ENCODE data around the gene TUSC7.

TUSC7 gene

DNA sequence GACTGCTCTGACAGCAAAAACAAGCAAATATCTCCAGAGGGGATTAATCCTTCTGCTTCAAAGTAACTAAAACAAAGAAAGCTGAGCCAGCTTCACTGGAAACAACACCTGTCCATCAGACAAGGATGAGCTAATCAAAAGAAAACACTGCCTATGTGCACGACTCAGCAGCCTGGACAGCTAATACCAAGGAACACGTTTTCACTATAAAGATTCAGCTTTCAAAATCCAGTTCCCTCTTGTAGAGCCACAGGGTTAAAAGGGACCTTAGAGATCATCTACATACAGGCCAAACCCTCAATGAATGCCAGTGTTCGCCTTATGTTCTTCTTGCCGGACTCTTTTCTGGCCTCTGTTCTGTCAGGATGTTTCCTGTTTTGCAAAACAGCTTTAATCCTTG is 6.9 kb downstream of the TUSC7 start (continued):
- TF ChIP-seq, protein P1, sequence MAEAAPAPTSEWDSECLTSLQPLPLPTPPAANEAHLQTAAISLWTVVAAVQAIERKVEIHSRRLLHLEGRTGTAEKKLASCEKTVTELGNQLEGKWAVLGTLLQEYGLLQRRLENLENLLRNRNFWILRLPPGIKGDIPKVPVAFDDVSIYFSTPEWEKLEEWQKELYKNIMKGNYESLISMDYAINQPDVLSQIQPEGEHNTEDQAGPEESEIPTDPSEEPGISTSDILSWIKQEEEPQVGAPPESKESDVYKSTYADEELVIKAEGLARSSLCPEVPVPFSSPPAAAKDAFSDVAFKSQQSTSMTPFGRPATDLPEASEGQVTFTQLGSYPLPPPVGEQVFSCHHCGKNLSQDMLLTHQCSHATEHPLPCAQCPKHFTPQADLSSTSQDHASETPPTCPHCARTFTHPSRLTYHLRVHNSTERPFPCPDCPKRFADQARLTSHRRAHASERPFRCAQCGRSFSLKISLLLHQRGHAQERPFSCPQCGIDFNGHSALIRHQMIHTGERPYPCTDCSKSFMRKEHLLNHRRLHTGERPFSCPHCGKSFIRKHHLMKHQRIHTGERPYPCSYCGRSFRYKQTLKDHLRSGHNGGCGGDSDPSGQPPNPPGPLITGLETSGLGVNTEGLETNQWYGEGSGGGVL (tag by site-specific recombination; IDR thresholded peaks at IDR 0.05) = no peak

DNA sequence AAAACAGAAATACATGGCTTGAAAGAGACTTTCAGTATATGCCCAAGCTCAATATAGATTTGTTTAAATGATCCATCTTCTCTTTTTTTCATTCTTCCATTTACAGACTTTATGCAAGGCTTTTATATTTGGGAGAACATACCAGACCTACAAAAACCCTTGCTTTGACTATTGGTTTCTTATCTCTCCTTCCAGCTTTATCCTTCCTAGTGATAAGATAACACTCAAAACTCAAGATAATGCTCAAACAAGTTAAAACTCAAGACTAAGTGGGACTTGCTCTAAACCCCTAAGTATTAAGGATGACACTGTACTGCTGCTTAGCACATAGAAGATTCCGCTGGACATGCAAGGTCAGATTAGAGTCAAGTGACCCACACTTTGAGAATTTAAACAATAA is 8.0 kb downstream of the TUSC7 start:
- POLR2A ChIA-PET = no interaction called here
- TF ChIP-seq, protein P2, sequence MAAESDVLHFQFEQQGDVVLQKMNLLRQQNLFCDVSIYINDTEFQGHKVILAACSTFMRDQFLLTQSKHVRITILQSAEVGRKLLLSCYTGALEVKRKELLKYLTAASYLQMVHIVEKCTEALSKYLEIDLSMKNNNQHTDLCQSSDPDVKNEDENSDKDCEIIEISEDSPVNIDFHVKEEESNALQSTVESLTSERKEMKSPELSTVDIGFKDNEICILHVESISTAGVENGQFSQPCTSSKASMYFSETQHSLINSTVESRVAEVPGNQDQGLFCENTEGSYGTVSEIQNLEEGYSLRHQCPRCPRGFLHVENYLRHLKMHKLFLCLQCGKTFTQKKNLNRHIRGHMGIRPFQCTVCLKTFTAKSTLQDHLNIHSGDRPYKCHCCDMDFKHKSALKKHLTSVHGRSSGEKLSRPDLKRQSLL (tag by site-specific recombination; IDR thresholded peaks at IDR 0.05) = no peak
- TF ChIP-seq ZNF514 (tag by site-specific recombination; IDR thresholded peaks at IDR 0.05) = no peak
- no peak for TF ChIP-seq SP7 (tag by site-specific recombination; IDR thresholded peaks at IDR 0.05)
- TF ChIP-seq, protein P3, sequence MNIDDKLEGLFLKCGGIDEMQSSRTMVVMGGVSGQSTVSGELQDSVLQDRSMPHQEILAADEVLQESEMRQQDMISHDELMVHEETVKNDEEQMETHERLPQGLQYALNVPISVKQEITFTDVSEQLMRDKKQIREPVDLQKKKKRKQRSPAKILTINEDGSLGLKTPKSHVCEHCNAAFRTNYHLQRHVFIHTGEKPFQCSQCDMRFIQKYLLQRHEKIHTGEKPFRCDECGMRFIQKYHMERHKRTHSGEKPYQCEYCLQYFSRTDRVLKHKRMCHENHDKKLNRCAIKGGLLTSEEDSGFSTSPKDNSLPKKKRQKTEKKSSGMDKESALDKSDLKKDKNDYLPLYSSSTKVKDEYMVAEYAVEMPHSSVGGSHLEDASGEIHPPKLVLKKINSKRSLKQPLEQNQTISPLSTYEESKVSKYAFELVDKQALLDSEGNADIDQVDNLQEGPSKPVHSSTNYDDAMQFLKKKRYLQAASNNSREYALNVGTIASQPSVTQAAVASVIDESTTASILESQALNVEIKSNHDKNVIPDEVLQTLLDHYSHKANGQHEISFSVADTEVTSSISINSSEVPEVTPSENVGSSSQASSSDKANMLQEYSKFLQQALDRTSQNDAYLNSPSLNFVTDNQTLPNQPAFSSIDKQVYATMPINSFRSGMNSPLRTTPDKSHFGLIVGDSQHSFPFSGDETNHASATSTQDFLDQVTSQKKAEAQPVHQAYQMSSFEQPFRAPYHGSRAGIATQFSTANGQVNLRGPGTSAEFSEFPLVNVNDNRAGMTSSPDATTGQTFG (tag by site-specific recombination; IDR thresholded peaks at IDR 0.05; ENCODE audit: borderline replicate concordance) = no peak
- no peak for TF ChIP-seq YY1 (tag by site-specific recombination; IDR thresholded peaks at IDR 0.05)
- no peak for TF ChIP-seq ZNF169 (tag by site-specific recombination; IDR thresholded peaks at IDR 0.05)
- TF ChIP-seq, protein P4, sequence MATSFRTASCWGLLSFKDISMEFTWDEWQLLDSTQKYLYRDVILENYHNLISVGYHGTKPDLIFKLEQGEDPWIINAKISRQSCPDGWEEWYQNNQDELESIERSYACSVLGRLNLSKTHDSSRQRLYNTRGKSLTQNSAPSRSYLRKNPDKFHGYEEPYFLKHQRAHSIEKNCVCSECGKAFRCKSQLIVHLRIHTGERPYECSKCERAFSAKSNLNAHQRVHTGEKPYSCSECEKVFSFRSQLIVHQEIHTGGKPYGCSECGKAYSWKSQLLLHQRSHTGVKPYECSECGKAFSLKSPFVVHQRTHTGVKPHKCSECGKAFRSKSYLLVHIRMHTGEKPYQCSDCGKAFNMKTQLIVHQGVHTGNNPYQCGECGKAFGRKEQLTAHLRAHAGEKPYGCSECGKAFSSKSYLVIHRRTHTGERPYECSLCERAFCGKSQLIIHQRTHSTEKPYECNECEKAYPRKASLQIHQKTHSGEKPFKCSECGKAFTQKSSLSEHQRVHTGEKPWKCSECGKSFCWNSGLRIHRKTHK (tag by site-specific recombination; IDR thresholded peaks at IDR 0.05) = no peak
- no peak for TF ChIP-seq ZNF670 (tag by site-specific recombination; IDR thresholded peaks at IDR 0.05; ENCODE audit: low read depth)
- TF ChIP-seq GLI4 (tag by site-specific recombination; IDR thresholded peaks at IDR 0.05) = no peak
- no peak for TF ChIP-seq ZNF621 (tag by site-specific recombination; IDR thresholded peaks at IDR 0.05)
- no peak for TF ChIP-seq SCRT1 (tag by site-specific recombination; IDR thresholded peaks at IDR 0.05; ENCODE audit: borderline replicate concordance)
- no peak for TF ChIP-seq ZSCAN16 (tag by site-specific recombination; IDR thresholded peaks at IDR 0.05)
- no peak for TF ChIP-seq ZNF654 (tag by site-specific recombination; IDR thresholded peaks at IDR 0.05; ENCODE audit: low read depth)
- TF ChIP-seq ZNF548 (tag by site-specific recombination; IDR thresholded peaks at IDR 0.05) = no peak
- TF ChIP-seq PRDM2 (tag by site-specific recombination; IDR thresholded peaks at IDR 0.05; ENCODE audit: borderline replicate concordance) = no peak
- TF ChIP-seq ZNF580 (tag by site-specific recombination; IDR thresholded peaks at IDR 0.05) = no peak
- no peak for TF ChIP-seq OSR2 (tag by site-specific recombination; IDR thresholded peaks at IDR 0.05)
- TF ChIP-seq ZNF585B (tag by site-specific recombination; IDR thresholded peaks at IDR 0.05) = no peak
- no peaks in the 10 kb centered on the region for H3K9me3 ChIP-seq (ENCODE audit: control insufficient read depth, insufficient read depth, low read depth, low read length)
- no peaks in the 10 kb centered on the region for H3K36me3 ChIP-seq (ENCODE audit: control insufficient read depth in 2 of 2, insufficient read depth in 1 of 2, low read length in 2 of 2)
- no peaks in the 10 kb centered on the region for H3K4me1 ChIP-seq (ENCODE audit: control insufficient read depth, insufficient read depth, low read length)
- no peak overlapping the region for H3K4me3 ChIP-seq (ENCODE audit: low read depth, low read length)
- CTCF ChIA-PET = interaction anchor here (0.6 kb wide), 1 partner anchor 54 kb away, joined by 3 read pairs; no protein-coding TSS in a partner anchor
- no peak overlapping the region for H3K27ac ChIP-seq (ENCODE audit: extremely low read depth, low read depth, low read length)

All from HEK293 (cell line).